Panc1 (cell line): ENCODE results near the gene RER1. TPM values are rescaled to one million over a fixed set of nuclear protein-coding genes. Genes with fewer than 3 reads are reported as not detected.

Experiments
- ATAC-seq: fragments of 200-7000 bp; cut with Tn5 transposase; 2 replicates; pipeline ENCODE4 v1.9.1; 2020; ENCODE audit warnings: mild to moderate bottlenecking, moderate library complexity
- BruUV-seq: library from RNA; stranded (reverse); fragments of 400-500 nt; replicated peaks from 2 replicates; lab custom pipeline; 2021; lab: Mats Ljungman, UMichigan
- CTCF ChIA-PET: fragments of 300-600 bp; sonication (Branson Sonifier 250); formaldehyde crosslinking; loops from one replicate; lab custom pipeline; 2022; ENCODE audit warnings: antibody characterized with exemption; lab: Charles Lee
- POLR2A ChIA-PET: fragments of 300-600 bp; sonication (Branson Sonifier 250); formaldehyde crosslinking; loops from one replicate; lab custom pipeline; 2022; ENCODE audit warnings: antibody characterized with exemption; lab: Charles Lee
- DNase-seq: peaks from one replicate; pipeline ENCODE4 v3.0.0-alpha.2; 2010; ENCODE audit warnings: low read depth, low spot score
- H3K27ac ChIP-seq: 2 replicates; pipeline ENCODE4 v1.5.1; 2011; ENCODE audit warnings: mild to moderate bottlenecking, low read length, inconsistent platforms
- H3K27me3 ChIP-seq: fragments of 200-500 bp; sonication (Bioruptor generic); 2 replicates; pipeline ENCODE4 v1.6.0; 2014; ENCODE audit warnings: low read length, inconsistent platforms; ENCODE audit not compliant: control insufficient read depth, insufficient read depth
- H3K36me3 ChIP-seq: fragments of 200-500 bp; sonication (Bioruptor generic); 2 replicates; pipeline ENCODE4 v1.5.1; 2014; ENCODE audit warnings: inconsistent platforms, mild to moderate bottlenecking, low read length, moderate library complexity; ENCODE audit not compliant: control insufficient read depth, insufficient read depth
- H3K4me1 ChIP-seq: 2 replicates; pipeline ENCODE4 v1.5.1; 2011; ENCODE audit warnings: inconsistent platforms, mild to moderate bottlenecking, low read length, moderate library complexity; ENCODE audit not compliant: control insufficient read depth, insufficient read depth
- H3K4me3 ChIP-seq, 2 experiments: 2 replicates each; pipeline ENCODE4 v1.5.1; 2011 to 2012; ENCODE audit warnings: low read depth in 2 of 2, low read length in 2 of 2, mild to moderate bottlenecking in 2 of 2, inconsistent platforms in 1 of 2, moderate library complexity in 1 of 2
- H3K9me3 ChIP-seq: fragments of 200-500 bp; sonication (Bioruptor generic); 2 replicates; pipeline ENCODE4 v1.5.1; 2014; ENCODE audit warnings: low read depth, mild to moderate bottlenecking, inconsistent platforms, low read length, moderate library complexity; ENCODE audit not compliant: control insufficient read depth, insufficient read depth
- CTCF ChIP-seq: fragments of 450-650 bp; IDR thresholded peaks from 2 replicates; pipeline ENCODE4 v1.5.1; 2017; ENCODE audit warnings: mild to moderate bottlenecking
- POLR2AphosphoS5 ChIP-seq: IDR thresholded peaks from 2 replicates; pipeline ENCODE4 v1.6.1; 2012; ENCODE audit warnings: mild to moderate bottlenecking, low read depth, low read length, moderate library complexity
- REST ChIP-seq, 2 experiments: IDR thresholded peaks; 2 replicates each; pipeline ENCODE4 v1.6.1; 2011 to 2012; ENCODE audit warnings: low read depth in 2 of 2, control low read depth in 1 of 2, low read length in 1 of 2, mild to moderate bottlenecking in 1 of 2, moderate library complexity in 1 of 2; ENCODE audit not compliant: insufficient read depth in 1 of 2
- SIN3A ChIP-seq: IDR thresholded peaks from 2 replicates; pipeline ENCODE4 v1.6.1; 2012; ENCODE audit warnings: low read depth, mild to moderate bottlenecking, low read length, moderate library complexity, borderline replicate concordance; ENCODE audit not compliant: insufficient read depth
- TCF7L2 ChIP-seq: IDR thresholded peaks from 2 replicates; pipeline ENCODE4 v1.6.1; 2011; ENCODE audit warnings: mild to moderate bottlenecking, low read depth, low read length, inconsistent platforms
- in situ Hi-C: cut with HindIII; loops from 2 replicates; pipeline ENCODE4 v1.10.0; 2016; ENCODE audit warnings: low sequenced_read_pairs, low pct_unique_long_range_greater_than_20kb
- intact Hi-C: fragments of 100-400 bp; cut with micrococcal nuclease; formaldehyde crosslinking; loops from one replicate; pipeline ENCODE4 v1.10.0; 2022; ENCODE audit not compliant: unreplicated experiment
- total RNA-seq: library from RNA; stranded (reverse); gene quantifications from one replicate; pipeline ENCODE4 v1.2.1, GENCODE V29; 2021; ENCODE audit not compliant: unreplicated experiment

The RER1 gene
- total RNA-seq, 1 experiment from 2014 or later = 235 TPM

GRCh38 chr1:2400576-2400909 lies 8.9 kb downstream of the RER1 start:
- Histone ChIP-seq H3K36me3 (peaks cover 26% of the 10 kb centered on the region), H3K27ac (no peak overlapping the region), H3K27me3 (no peaks in the 10 kb centered on the region), H3K4me1 (peaks cover 20% of the 10 kb centered on the region), H3K4me3 (no peak overlapping the region), H3K9me3 (no peaks in the 10 kb centered on the region)
- POLR2A ChIA-PET = no interaction called here
- no TSS peak for BruUV-seq
- in situ Hi-C loops (no loop called here), intact Hi-C loops (no loop called here)
- TF ChIP-seq TCF7L2 (no peak), REST (IDR thresholded peaks at IDR 0.05; ENCODE audit: insufficient read depth in 1 of 2, low read depth in 2 of 2, low read length in 1 of 2) (no peak), POLR2AphosphoS5 (no peak), SIN3A (no peak), CTCF (no peak)
- CTCF ChIA-PET = interaction anchor here (0.7 kb wide), 1 partner anchor 1056 kb away, joined by 3 read pairs; no protein-coding TSS in a partner anchor
- DNase-seq = no peak
- ATAC-seq = no peak

- in situ Hi-C loops = no loop called here
- Histone ChIP-seq H3K4me3 (no peak overlapping the region), H3K27ac (no peak overlapping the region), H3K36me3 (peaks cover 23% of the 10 kb centered on the region), H3K4me1 (peaks cover 22% of the 10 kb centered on the region), H3K27me3 (no peaks in the 10 kb centered on the region), H3K9me3 (no peaks in the 10 kb centered on the region)
- DNase-seq (no peak), ATAC-seq (no peak)
- ChIA-PET CTCF (interaction anchor here (0.7 kb wide), 1 partner anchor 1056 kb away, joined by 3 read pairs; no protein-coding TSS in a partner anchor), POLR2A (no interaction called here)
- intact Hi-C loops = no loop called here
- BruUV-seq = no TSS peak
- TF ChIP-seq POLR2AphosphoS5 (no peak), REST (IDR thresholded peaks at IDR 0.05; ENCODE audit: insufficient read depth in 1 of 2, low read depth in 2 of 2, low read length in 1 of 2) (no peak), TCF7L2 (no peak), SIN3A (no peak), CTCF (no peak)
These were observed 9.5 kb downstream of the RER1 start for GRCh38 chr1:2400950-2401649.
